Esophagus mucosa (tissue), 1 donor: ENCODE data around the gene GHRHR. TPM values are rescaled to one million over a fixed set of nuclear protein-coding genes. Genes with fewer than 3 reads are reported as not detected.
A peak's percentile ranks its signal among the peaks of the same experiment; 100 is the strongest.

Experiments
- ATAC-seq: fragments of 200-7000 bp; cut with Tn5 transposase; one replicate; pipeline ENCODE4 v1.9.1; 2020
- total RNA-seq: library from RNA; stranded (reverse); gene quantifications from one replicate; pipeline ENCODE4 v1.2.4, GENCODE V29; 2023
- donor health status: DM: yes; HTN: yes; CAD: no.

The GHRHR gene
- total RNA-seq, 1 donor from 2014 or later: not detected

DNA sequence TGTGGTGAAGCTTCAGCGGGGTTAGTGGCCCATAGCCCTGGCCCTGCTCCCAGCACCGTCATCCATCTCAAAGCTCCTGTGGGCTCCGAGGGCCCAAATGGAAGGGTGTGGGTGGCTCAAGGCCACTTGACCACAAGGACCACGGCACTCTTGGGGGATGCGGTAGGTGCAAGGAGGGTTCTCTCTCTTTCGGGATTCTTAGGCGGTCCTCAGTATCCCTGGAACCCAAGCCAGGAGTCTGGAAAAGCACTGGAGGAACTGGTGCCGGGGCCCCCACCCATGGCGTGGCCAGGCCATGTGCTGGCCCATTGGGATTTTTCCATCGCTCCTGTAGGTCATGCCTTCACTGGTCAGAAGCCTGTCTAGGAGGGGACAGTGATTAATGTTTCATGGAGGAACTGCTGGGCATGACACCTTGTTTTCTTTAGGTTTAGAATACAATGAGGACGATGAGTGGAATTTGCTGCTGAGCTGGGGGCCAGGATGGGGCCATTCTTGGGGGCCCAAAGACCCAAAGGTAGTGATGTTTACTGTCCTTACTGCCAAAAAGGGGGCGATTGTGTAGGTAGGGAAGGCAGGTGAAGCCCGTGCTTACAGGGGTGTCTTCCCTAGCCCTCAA lies 35.4 kb upstream of the GHRHR start:
- ATAC-seq: no peak

DNA sequence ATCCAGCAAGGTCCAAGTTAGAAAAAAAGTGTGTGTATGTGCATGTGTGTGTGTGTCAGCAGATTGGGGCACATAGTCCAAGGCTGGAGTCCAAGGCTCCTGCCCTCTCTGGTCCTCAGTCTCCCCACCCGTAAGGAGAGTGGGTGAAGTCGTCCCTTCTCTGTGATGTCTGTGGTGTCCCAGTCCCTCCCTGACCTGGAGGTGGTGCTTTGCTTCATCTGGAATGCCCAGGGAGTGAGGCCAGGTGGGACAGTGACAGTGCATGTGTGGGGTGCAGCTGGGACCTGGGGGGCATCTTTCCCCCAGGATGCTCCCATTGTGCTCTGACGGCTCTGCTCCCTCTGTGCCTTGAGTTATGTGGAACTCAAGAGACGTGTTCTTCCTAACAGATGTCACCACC lies 34.1 kb upstream of the GHRHR start:
- ATAC-seq: no peak

DNA sequence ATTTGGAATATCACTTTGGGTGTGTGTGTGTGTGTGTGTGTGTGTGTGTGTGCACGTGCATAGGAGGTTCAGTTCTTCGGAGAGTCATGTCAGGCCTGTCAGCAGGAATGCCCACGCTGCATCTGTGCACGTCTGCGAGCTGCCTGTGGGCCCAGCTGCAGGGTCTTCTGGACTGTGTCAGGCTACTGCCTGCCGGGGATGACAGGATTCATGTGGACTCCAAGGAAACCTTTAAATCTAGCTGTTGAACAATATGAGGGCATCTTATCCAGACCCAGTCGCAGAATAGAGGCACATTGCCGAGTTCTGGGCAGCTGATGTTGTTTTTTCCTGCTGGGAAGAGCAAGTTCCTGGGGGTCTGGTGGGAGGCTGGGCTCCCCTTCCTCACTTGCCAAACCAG lies 33.1 kb upstream of the GHRHR start:
- ATAC-seq: no peak

DNA sequence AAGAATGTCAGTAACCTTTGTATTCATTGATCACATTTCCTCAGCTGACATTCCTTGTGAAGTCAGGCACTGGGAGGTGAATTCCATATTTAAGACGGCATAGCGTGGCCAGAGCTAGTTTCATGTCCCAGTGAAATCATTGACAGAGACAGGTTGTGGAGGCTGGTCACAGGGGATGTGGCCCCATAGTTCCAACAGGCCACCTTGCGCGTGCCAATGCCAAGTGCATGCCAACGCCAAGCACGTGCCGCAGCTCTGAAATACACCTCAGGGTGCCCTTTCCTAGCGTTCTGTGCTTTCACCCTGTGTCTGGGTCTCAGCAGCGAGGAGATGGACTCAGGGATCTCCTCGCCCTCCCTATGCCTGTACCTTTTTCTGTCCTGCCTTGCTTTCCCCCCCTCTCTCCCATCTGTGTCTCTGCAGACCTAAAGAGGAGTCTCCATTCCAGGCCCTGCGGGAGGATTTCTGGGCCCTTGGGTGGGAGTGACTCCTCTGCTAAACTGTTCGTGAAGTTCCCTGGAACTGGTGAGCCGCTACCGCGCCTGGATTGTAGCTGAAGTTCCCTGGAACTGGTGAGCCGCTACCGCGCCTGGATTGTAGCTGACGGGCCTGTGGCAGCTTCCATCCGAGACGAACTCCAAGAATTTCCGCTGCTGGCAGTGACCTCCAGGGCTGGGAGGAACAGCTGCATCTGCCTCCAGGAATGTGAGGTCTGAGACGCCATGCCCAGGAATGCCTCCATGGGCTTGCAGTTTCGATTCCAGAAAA lies 32.4 kb upstream of the GHRHR start:
- no peak for ATAC-seq

GRCh38 chr7:30931929-30932540 lies 31.7 kb upstream of the GHRHR start:
- no peak for ATAC-seq

DNA sequence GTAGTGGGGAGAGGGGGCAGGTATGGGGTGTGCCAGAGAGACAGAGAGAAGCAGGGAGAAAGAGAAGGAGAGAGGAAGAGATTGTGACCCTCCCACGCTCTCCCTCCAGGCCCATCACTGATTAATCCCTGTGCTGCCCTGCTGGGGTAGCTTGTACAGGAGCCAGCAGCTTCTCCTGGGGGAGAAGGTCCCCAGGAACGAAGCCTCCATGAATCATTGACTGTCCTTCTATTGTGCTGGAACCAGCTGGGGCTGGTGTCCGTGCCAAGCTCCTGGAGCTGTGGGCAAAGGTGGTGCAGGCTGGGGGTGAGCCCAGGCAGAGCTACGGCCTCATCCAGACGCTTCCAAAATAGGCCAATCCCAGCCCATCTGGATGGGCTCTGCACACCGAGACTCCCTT lies 31.2 kb upstream of the GHRHR start:
- ATAC-seq: no peak

- ATAC-seq: no peak
Observed at GRCh38 chr7:30933124-30933974, 30.4 kb upstream of the GHRHR start.

DNA sequence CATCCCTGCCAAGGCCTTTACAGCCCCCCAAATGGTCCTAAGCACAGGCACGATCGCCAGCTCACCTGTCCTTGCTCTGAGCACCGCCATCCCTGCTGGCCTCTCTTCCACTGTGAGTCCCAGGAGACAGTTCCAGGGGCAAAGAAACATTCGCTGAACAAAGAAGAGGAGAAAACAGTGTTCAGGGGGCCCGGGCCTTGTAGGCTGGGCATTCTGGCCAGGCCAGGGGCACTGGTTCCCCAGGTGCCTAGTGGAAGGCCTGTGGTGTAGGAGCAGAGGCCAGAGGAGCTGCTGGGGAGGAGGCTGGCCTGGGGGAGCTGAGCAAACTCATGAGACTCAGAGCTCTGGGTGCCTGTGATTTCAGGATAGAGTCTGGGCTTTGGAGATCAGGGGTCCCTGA lies 29.5 kb upstream of the GHRHR start:
- ATAC-seq: no peak

GRCh38 chr7:30934732-30935568 lies 28.8 kb upstream of the GHRHR start:
- no peak for ATAC-seq

GRCh38 chr7:30935569-30935877 lies 28.2 kb upstream of the GHRHR start:
- ATAC-seq: no peak

GRCh38 chr7:30936650-30937245 lies 27.0 kb upstream of the GHRHR start:
- ATAC-seq: no peak

DNA sequence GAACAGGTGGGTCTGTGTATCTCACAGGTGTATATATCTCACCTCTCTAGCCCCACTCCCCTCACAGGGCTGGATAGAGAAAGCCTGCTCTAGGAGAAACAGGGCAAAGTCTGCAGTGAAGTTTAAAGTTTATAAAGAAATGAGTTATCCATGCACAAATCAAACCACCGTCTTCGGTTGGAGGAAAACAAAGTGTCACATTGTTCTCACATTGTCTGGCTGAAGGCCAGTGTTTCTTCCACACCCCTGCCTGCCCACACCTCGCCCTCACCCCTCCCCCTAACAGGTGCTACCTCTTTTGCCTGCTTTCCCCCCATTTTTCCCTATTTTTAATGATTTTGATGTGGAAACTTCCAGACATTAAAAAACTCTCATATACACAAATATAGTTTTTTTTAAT lies 26.3 kb upstream of the GHRHR start:
- ATAC-seq: no peak

- peak; percentile 77 for ATAC-seq
Observed at GRCh38 chr7:30938435-30939316, 25.1 kb upstream of the GHRHR start.

- no peak for ATAC-seq
Observed at GRCh38 chr7:30941582-30942323, 22.0 kb upstream of the GHRHR start.

GRCh38 chr7:30950197-30950596 lies 13.6 kb upstream of the GHRHR start:
- no peak for ATAC-seq

GRCh38 chr7:30954914-30955313 lies 8.8 kb upstream of the GHRHR start:
- no peak for ATAC-seq

- ATAC-seq: no peak
Observed at GRCh38 chr7:30956704-30957103, 7.0 kb upstream of the GHRHR start.

- ATAC-seq: no peak
Observed at GRCh38 chr7:30965372-30965771, 1.6 kb downstream of the GHRHR start.

DNA sequence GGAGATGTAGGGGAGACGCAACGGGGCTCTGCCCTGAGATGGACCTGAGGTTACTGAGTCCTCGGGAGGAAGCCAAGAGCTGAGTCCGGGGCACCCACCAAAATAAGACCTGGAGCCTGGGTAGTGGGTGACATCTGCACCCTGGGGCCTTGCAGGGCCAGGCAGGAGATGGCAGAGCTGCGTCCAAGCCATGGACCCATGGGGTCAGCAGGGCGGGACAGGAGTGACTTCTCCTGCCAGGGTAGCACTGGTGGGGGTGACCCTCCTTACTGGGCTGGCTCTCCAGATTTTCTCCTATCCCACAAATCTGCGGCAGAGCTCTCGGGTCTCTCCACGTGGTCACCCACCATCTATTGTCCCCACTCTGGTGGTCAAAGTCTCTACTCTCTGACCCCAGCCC lies 2.1 kb downstream of the GHRHR start:
- no peak for ATAC-seq

DNA sequence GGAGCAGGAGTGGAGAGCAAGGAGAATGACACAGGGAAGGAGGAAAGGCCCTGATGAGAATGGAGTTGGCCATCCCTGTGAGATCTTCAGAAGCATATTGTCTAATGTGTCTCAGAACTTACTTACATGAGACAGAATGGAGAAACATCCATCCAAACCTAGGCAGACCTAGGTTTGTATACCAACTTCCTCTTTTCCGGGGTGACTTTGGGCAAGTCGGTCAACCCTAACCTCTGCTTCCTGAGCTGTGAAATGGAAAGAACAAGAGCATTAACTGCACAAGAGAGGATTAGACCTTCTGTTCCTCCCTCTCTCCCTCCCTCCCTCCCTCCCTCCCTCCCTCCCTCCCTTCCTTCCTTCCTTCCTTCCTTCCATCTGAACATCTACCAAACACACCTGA lies 4.5 kb downstream of the GHRHR start:
- ATAC-seq: no peak
